SK-N-SH (cell line): ENCODE measurements around the gene GPR107.

Experiments
- CTCF ChIP-seq: fragments of 200-600 bp; sonication (generic); IDR thresholded peaks from 2 replicates; pipeline ENCODE4 v1.6.1; 2017; ENCODE audit warnings: antibody characterized with exemption, mild to moderate bottlenecking, moderate library complexity
- ELF1 ChIP-seq: IDR thresholded peaks from 2 replicates; pipeline ENCODE4 v1.4.0; 2012
- EP300 ChIP-seq, 2 experiments: IDR thresholded peaks; 2 replicates each; pipeline versions ENCODE4 v1.4.0 to v1.6.1; 2012; ENCODE audit warnings: borderline replicate concordance in 1 of 2, low read depth in 1 of 2, low read length in 1 of 2
- EZH2phosphoT487 ChIP-seq: fragments of 200-600 bp; sonication (generic); IDR thresholded peaks from 2 replicates; pipeline ENCODE4 v1.6.1; 2017; ENCODE audit warnings: low read depth, mixed run types, mild to moderate bottlenecking, antibody characterized with exemption, moderate library complexity, borderline replicate concordance
- JUND ChIP-seq: IDR thresholded peaks from 2 replicates; pipeline ENCODE4 v1.4.0; 2012
- POLR2AphosphoS5 ChIP-seq: IDR thresholded peaks from 2 replicates; pipeline ENCODE4 v1.6.1; 2012; ENCODE audit warnings: low read depth, low read length
- RAD21 ChIP-seq: IDR thresholded peaks from 2 replicates; pipeline ENCODE4 v1.6.1; 2012; ENCODE audit warnings: mild to moderate bottlenecking, low read length
- REST ChIP-seq: IDR thresholded peaks from 2 replicates; pipeline ENCODE4 v1.6.1; 2012; ENCODE audit warnings: mild to moderate bottlenecking, low read depth, low read length, moderate library complexity
- SMC3 ChIP-seq: IDR thresholded peaks from 2 replicates; pipeline ENCODE4 v1.6.1; 2012; ENCODE audit warnings: low read depth, low read length, improper control_type of control experiment
- TAF1 ChIP-seq: IDR thresholded peaks from 2 replicates; pipeline ENCODE4 v1.6.1; 2012; ENCODE audit warnings: low read depth, mild to moderate bottlenecking, low read length, moderate library complexity, borderline replicate concordance
- USF1 ChIP-seq: IDR thresholded peaks from 2 replicates; pipeline ENCODE4 v1.4.0; 2012; ENCODE audit warnings: low read depth, borderline replicate concordance

- no peak for TF ChIP-seq USF1
- no peak for TF ChIP-seq POLR2AphosphoS5
- TF ChIP-seq SMC3 = no peak
- TF ChIP-seq CTCF = no peak
- TF ChIP-seq EZH2phosphoT487 = no peak
- TF ChIP-seq TAF1 = no peak
- no peak for TF ChIP-seq REST
- TF ChIP-seq JUND = no peak
- no peak for TF ChIP-seq RAD21
- TF ChIP-seq ELF1 = no peak
- TF ChIP-seq EP300 (IDR thresholded peaks at IDR 0.05; ENCODE audit: borderline replicate concordance in 1 of 2, low read depth in 1 of 2, low read length in 1 of 2) = no peak
Observed at GRCh38 chr9:130187523-130187846, 133.8 kb downstream of the GPR107 start.
